GM21576 (cell line): ENCODE results near the gene TOGARAM2.
"Not testable (repeated sequence)": the region's sequence is repeated elsewhere in the genome, so short reads cannot be mapped to it uniquely, and the experiment has no call there.

Source experiments
- ATAC-seq: cut with Tn5 transposase; IDR thresholded peaks from one replicate; pipeline ENCODE4 v1.9.1; 2021; ENCODE audit warnings: mild to moderate bottlenecking, moderate library complexity; ENCODE audit not compliant: unreplicated experiment

Gene TOGARAM2

DNA sequence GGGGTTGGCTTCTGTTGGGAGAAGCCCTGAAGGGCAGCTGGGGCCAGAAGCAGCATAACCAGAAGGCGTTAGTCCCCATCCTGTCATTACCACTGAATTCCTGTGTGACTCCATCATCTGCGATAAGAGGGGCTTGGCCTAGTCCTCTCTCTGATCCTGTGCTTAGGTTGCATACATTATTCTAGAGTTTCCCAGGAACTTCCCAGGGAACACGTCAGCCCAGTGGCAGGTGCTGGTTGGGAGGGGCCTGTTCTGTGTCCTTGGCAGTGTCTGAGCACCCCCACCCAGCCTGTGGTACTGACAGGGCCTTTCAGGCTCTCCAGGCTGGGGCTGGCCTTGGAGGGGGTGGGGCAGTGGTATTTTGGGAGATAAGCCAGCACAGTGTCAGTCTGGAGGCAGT, 4.5 kb upstream of the TOGARAM2 start:
- ATAC-seq, result no peak

DNA sequence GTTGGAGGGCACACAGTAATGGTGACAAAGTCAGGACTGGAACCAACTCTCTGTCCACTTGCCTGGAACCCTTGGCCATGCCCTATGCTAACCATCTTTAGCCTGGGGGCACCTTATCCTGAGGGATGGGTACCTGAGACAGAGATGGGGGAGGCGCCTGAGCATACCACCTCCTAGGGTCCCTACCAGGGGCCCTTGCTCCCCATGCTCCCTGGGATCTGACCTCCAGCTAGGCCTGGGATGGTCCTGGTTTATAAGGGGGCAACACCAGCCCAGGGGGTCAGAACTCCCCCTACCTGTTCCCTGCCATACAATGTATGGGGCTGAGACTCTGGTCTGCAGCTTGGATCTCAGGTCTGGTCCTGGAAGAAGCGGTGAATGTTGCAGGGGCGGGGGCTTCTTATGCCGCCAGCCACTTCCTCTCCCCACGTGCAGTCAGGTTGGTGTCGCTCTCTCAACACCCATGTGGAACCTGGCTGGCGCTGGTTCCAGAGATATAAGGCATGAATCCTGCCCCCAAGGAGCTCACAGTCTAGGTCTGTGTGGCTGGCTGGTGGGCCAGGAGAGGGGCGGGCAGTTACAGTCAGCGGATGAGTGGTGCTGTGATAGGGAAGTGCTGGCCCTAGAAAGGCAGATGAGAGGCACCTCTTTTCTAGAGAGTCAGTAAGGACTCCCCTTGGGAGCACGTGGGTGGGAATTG, 3.8 kb upstream of the TOGARAM2 start:
- no peak for ATAC-seq

DNA sequence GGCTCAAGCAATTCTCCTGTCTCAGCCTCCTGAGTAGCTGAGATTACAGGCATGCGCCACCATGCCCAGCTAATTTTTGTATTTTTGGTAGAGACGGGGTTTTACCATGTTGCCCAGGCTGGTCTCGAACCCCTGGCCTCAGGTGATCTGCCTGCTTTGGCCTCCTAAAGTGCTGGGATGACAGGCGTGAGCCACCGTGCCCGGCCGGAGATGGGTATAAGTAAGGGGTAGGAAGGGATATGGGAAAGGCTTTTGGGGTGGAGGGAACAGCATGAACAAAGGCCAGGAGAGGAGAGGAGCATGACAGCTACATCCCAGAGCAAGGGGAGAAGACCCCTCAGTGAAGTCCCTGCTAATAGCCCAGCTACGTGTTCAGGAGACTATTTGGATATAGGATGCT, 3.1 kb upstream of the TOGARAM2 start:
- not testable (repeated sequence) for ATAC-seq

DNA sequence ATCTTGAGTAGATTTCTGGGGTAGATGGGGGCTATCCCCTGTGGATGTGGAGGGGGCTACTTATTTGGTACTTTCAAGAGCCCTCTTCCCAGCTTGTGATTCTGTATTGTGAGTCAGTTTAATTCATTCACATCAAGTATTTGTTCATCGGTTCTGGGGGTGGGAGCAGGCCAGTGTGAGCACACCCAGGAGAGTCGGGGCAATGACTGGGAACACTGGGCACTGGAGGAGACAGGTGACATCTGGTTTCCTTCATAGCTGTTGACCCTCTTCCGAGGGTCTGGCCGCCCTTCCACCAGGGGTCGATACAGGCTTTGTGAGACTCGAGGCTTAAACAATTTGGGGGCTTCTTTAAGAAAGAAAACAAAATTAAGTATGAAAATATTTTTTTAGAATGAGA, 2.5 kb upstream of the TOGARAM2 start:
- ATAC-seq, result no peak

DNA sequence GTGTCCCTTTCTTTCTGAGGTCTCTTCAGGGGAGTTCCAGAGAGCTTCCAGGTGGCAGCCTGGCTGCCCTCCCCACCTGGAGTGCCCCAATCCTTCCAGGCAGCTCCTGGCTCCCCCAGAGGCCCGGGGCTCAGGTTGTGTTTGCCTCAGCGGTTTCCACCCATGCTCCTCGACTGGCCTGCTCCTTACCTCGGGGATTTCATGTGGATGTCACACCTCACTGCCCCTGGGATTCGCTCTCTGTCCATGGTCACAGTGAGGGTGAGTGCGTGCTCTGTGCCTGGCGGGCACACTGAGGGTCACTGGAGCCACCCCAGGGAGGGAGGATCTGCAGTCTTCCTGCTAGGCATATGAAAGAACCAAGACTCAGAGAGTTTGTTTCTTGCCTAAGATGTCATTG, 2.1 kb upstream of the TOGARAM2 start:
- no peak for ATAC-seq

DNA sequence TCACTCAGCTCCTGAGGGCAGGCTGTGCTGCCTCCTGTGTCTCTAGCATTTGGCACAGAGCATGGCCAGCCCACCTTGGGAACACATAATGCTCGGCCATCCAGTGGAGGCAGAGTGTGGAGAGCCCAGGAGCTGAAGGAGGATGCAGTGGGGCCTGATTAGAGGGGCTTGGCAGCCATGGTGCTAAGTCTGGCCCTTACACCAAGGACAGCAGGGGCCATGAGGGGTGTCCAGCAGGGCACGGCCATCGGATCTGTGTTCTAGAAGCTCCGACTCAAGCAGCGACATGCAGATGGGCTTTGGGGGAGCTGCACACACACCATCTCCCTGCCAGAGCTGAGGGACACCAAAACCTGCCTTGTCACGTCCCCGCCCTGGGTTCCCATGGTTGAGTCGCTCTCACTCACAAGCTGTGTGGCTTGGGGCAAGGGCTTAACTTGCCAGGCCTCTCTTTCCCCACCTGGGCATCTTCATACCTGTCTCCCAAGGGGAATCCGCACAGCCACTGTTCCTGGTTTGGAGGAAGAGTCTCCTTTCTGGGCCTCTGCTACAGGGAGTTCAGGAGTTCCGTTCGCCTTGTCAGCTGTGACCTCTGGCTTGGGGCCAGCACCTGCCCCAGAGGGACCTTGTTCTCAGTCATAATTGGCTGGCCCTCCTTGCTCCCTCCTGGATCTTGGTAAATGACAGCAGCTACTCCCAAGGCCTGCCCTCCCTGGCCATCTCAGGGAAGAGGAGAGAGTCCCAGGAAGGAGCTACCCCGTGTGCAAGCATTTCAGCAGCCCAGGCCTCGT, 1.3 kb upstream of the TOGARAM2 start:
- ATAC-seq, result no peak

DNA sequence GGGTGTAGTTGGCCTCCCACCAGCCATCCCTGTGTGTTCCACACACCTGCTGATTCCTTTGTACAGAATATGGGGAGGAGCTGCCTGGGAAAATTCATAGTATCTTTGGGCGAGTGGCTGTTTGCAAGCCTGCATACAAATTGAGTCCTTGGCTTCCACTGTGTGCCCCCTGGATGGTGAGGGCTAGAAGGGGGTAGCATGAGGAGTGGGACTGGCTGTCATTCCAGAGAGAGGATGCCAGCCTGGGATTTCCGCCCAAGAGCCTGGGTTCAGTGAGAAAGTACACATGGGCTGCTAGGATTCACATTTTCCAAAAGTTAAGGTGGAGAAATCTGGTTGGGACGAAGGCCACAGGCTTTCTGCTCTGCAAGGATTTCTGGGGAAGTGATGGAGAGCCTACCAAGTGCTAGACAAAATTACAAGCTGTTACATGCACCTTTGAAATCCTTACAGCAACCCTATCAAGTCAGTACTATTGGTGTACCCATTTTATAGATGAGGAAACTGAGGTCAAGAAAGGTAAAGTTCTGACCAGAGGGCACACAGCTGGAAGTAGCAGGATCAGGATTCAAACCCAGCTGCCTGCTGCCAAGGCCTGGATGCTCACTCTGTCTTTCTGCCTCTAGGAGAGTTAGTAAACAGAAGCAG, 606 bp upstream of the TOGARAM2 start:
- no peak for ATAC-seq

DNA sequence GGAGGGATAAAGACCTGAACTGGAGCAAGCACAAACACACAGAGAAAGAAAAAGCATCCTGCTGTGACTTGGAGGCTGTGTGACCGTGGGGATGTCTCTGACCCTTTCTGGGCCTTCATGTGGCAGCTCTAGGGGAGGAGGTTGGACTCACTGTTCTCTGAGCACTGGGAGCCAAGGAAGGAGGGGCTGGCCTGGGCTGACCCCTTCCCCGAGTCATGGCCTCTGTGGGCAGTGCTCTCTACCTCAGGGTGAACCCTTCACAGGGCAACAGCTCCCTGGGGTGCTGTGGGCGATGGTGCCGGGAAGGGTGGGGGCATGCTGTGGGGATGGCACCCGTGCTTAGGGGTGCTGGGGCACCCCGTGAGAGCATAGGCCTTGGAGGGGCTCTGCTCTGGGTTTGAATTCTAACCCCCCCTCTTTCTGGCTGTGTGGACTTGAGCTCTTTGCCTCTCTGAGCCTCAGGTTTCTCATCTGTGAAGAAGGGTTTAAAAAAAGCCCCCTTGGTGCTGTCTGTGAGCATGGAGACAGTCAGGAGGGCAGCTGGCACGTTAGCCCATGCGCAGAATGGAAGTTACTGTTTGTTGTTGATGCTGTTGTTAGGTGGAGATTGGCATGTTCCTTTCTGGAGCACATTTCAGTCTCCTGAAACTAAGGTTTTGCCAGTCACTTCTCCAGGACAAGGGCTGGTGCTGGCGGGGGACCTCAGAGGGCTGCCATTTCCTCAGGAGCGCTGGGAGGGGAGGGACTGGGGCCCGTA, 700 bp downstream of the TOGARAM2 start:
- no peak for ATAC-seq

DNA sequence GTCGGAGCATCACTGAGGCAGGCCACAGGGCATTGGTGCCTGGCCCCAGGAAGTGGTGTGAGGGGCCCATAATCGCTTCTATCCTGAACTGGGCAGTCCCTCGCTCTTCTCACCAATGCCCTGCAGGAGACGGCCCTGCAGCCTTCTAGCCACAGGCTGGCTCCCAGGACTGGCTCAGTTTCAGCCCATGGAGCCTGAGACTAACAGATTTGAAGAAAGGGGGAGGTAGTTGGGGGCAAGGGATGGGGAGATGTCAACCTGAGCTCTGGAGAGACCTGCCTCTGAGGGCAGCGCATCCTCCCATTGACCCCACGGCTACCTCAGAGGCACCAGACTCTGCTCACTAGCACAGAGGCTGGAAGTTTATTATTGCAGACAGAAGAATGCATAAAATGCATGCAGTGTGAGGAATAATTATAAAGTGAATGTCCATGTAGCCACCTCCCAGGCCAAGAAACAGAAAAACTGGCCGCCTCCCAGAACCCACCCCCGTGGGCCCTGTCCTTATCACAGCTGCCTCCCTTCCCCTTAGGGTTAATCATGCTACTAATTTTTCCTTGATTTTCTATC, 1.4 kb downstream of the TOGARAM2 start:
- no peak for ATAC-seq

DNA sequence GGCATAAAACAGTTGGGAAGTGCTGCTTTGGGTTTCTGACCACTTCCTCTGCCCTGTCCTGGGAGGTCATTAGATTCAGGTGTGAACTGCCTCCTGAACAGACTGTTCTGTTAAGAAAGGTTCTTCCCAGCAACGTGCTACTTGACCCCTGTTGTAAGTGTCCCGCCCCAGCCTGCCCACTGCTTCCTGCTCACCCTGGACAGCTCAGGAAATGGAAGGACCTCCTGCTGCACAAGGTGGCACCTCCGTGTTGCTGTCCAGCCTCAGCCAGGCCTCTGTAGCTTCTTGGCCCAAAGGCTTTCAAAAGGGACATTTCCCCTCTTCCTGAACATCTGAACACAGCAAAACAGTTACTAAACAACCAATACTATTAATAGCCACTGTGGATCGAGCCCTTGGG, 5.3 kb downstream of the TOGARAM2 start:
- ATAC-seq, result no peak

DNA sequence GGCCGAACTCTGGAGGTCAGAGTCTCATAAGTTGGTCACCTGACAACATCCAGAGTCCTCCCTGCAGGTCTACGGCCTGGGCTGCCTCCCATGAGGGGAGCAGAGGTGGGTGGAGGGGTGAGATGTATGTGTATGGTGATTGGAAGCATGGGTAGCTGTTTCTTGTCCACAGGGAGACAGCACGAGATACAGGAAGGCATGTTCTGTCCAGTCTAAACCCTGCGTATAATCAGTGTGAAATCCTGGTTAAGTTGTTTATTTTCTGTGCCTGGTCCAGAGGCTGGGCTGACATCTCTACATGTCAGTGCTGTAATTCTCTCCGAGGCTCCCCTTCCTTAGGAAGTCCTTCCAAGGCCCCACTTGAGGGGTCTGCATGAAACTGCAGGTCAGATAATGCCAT, 8.9 kb downstream of the TOGARAM2 start:
- ATAC-seq, result no peak

DNA sequence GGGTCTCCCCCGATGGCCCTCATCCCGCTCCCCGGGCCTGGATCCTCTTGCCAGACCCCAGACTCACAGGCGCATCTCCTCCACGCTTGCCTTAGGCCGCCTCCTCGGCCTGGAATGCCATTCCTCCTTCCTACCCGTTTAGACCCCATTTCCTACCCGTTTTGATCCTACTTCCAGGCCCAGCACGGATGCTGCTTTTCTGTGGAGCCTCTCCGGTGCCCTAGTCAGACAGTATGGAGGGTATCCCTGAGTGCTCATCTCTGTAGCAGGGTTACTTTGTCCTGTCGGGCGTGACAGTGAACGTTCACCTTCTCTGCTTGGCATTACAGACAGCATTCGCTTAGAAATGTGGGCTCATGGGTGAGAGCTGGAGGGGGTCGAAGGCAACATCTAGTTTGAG, 9.3 kb downstream of the TOGARAM2 start:
- no peak for ATAC-seq

DNA sequence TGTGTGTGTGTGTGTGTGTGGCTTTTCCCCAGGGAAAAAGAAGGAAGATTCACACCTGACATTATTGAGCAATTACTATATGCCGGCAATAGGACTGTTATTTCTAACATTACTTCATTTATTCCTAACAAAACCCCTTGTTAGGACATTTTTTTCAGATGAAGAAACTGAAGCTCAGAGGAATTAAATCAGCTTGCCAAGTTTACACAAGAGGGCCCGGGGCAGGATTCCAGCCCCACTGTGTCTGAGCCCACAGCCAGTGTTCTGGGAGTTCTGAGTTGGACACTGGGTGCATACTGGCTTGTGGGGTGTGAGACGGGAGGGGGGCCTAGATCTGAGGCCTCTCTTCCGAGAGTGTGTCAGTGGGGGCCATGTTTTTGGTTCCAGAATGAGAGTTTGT, 9.9 kb downstream of the TOGARAM2 start:
- no peak for ATAC-seq

DNA sequence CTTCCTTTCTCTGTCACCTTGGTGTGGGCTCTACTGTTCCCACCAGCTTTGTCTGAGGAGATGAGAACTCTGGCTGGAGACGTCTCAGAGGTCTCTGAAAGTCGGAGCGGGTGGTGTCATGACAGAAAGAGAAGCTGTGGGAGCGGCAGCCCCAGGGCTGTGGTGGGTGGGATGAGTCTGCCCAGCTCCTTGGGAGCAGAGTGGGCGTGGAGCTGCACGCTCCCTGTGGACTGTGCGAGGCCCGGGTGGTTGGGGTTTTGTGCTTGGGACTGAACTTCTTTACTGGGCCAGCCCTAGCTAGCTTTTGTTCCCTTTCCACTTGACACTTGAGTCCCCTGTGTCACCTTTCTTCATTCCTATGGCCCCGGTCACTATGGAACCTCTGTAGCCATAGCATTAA, 10.4 kb downstream of the TOGARAM2 start:
- no peak for ATAC-seq

DNA sequence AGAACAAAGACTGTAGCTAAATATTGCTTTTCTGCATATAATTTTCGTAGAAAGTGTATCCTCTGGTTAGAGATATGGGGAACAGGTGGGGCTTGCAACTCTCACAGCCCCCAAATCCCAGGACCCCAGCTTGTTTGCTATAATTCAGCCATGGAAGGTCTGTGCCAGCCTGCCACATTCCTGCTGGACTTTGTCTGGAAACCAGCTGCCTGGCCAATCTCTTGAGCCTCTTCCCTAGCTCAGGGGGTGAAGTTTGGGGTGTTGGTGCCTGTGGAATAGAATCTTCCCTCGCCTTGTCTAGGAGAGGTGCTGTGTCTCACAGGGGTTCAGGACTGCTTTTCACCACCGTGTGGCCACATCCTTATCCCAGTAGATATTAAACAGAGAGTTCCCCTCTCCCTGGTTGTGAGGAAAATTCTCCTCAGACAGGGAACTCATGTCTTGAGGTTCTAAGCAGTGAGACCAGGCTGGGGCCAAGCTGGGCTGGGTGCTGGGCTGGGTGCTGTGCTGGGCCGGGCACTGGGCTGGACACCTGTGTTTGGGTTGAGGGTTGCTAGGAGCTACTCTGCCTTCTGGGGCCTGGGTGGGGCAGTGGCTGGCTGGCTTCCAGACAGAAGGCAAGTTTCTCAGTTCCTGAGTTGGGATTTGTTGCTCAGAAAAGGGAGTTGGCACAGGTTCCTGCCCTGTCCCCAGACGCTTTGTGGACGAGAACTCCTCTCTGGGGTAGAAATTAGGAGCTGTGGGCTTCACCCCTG, 12.3 kb downstream of the TOGARAM2 start:
- ATAC-seq, result no peak

DNA sequence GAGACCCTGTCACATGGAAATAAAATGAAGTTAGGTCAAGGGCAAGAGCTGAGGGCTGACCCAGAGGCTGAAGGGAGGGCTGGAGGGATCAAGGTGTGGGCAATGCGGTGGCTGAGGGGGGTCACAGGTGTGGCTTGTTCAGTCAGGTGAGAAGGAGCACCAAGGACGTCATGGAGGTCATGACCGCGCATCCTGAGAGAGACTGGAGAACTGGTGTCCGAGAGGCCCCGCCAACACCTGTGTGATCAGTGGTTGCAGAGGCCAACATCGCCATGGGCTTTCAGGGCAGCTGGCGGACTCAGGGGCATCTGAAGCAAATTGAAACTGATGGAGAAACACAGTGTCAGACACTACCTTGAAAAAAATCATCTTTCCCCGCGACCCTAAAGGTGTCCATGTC, 13.0 kb downstream of the TOGARAM2 start:
- no peak for ATAC-seq

DNA sequence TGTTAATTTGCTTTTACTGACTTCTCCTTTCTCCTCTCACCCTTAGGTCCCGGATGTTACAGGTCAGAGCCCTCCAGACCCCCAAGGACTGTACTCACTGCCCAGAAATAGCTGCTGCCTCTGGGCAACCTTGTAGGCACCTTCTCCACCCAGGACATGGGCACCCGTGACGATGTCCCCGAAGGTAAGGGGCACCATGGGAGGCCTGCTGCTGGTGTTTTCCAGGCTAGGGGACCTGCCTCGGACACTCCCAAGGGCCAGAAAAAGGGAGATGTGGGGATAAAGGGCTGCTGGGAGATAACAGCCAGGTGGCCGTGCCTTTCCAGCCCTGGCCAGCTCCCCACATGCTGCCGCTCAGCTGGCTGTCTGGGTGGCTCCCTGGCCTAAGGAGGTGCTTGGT, 13.6 kb downstream of the TOGARAM2 start:
- no peak for ATAC-seq

DNA sequence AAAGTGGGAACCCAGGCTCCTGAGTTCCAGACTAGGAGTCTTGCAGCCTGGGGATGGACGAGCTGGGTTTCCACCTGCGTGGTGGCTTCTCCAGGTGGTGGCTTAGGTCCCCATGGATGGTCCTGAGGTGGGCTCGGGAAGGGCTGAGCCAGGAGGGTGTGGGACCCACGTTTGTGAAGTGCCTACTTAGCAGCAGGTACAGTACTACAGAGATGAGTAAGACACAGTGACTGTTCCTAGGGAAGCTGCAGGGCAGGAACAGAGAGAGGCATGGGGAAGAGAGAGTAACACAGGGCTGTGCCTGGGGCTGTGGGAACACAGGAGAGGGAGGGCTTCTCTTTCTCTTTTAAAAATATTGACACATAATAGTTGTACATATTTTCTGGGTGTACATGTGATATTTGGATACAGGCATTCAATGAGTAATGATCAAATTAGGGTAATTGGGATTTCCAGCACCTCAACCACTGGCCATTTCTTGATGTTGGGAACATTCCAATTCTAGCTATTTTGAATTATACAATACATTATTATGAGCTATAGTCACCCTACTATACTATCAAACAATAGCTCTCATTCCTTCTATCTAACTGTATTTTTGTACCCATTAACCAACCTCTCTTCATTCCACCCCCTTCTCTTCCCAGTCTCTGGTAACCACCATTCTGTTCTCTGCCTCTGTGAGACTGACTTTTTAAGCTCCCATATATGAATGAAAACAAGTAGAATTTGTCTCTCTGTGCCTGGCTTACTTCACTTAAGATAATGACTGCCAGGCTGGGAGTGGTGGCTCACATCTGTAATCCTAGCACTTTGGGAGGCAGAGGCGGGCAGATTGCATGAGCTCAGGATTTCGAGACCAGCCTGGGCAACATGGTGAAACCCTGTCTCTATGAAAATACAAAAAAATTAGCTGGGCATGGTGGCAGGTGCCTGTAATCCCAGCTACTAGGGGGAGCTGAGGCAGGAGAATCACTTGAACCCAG, 15.0 kb downstream of the TOGARAM2 start:
- no peak for ATAC-seq

DNA sequence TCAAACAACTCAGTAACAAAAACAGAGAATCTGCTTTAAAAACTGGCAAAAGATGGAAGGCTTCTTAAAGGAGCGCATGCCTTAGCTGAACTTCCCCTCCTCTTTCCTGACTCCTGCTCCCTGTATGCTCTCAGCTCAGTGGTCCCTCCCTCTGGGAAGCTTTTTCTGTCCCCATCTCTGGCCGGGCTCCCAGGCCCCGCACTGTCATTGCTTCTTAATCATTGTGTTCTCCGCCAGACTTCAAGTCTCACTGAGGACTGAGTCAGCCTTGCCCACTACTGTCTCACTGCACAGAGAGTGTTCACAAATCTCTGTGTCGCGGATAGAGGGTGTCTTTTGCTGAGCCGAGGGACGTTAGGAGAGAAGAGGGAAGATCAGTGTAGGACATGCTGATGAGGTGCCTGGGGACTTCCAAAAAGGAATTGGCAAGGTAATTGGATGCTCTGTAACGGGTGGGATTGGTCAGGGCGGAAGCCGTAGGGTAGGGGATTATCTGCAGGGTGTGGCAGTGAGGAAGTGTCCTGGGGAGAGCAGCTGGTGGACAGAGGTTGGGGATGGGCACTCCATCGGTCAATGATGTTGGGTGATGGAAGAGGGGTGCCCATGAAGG, 16.2 kb downstream of the TOGARAM2 start:
- no peak for ATAC-seq
